GM19043 (cell line): ENCODE measurements around the gene CHST7.

Source experiments
- ATAC-seq: cut with Tn5 transposase; IDR thresholded peaks from one replicate; pipeline ENCODE4 v1.9.1; 2021; ENCODE audit warnings: low read depth; ENCODE audit not compliant: unreplicated experiment

CHST7 gene

GRCh38 chrX:46643636-46644035 lies 70.1 kb downstream of the CHST7 start:
- no peak for ATAC-seq

- no peak for ATAC-seq
Observed at GRCh38 chrX:46645614-46646013, 72.0 kb downstream of the CHST7 start.

GRCh38 chrX:46647251-46647650 lies 73.7 kb downstream of the CHST7 start:
- no peak for ATAC-seq
